Measurements from ENCODE around the gene PRKCH.

The PRKCH gene

DNA sequence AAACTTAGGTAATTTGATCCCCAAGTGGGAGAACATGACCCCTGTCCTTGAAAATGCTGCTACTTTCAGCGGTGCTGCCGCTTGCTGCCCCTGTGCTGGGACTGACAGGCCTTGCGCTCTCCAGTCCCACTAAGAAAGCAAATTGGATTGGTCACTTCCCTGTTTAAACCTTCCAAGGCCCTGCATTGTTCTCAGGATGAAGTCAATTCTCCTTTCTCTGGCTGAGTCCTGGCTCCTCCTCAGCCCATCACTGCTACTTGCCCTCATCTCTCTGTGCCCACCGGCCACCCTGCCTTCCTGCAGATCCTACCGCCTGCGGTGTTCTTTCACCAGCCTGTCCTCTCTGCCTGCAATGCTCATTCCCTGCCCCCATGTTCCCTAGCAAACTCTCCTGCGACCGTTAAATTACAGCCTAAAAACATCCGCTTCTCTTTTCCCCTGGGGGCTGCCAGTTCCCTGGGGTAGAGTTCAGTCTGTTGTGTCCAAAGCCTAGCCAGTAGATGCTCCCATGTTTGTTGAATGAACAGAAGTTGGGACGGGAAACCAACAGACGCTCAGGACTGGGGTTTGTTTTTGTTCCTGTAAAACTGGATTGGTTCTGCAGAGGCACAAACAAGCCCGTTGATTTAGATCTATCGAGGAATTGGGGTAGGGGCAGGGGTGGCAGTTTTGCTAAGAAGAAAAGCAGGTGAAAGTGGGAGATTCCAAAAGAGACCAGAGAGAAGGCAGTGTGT lies 246.6 kb downstream of the PRKCH start:
- DNase-seq (ENCODE audit: low read depth in 2 of 2): no peak

DNA sequence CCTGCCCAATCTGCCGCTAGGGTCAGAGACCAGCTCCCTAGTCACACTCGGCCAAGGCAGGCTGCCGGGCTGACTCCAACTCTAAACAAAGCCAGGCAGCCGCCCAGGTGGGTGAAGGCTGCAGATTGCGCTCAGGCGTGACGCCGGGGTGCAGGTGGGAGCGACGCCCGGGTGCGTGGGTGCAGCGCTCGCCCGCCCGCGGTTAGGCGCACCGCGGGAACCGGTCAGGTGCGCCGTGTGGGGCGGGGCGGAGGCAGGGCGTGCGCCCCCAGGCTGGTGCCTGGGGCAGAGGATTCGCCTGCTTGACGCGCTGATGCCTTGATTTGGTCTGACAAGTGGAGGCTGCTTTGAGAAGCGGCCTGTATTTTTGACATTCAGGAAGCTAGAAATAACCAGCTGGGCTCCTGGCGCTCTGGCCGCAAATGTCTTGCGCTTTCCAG lies 247.2 kb downstream of the PRKCH start:
- DNase-seq (ENCODE audit: low read depth in 2 of 2): peak in 1 of 2 experiments; percentile 36

DNA sequence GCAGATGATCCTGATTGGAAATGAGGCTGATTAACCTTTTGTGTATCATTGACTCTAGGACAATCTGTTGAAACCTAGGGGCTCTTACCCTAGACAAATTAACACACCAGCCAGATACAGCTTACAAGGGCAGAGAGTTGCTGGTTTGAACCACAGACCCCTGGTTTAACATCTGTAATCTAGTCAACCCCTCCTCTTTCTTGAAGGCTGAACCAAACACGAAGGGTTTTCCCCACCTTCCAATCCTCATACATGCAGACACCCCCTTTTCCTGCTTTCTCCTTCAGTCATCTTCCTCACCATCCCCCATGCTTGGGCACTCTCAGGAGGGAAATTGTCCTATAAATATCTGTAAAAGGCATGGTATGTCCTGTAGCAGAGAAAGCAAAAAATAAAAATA lies 247.9 kb downstream of the PRKCH start:
- DNase-seq (ENCODE audit: low read depth in 2 of 2): no peak

DNA sequence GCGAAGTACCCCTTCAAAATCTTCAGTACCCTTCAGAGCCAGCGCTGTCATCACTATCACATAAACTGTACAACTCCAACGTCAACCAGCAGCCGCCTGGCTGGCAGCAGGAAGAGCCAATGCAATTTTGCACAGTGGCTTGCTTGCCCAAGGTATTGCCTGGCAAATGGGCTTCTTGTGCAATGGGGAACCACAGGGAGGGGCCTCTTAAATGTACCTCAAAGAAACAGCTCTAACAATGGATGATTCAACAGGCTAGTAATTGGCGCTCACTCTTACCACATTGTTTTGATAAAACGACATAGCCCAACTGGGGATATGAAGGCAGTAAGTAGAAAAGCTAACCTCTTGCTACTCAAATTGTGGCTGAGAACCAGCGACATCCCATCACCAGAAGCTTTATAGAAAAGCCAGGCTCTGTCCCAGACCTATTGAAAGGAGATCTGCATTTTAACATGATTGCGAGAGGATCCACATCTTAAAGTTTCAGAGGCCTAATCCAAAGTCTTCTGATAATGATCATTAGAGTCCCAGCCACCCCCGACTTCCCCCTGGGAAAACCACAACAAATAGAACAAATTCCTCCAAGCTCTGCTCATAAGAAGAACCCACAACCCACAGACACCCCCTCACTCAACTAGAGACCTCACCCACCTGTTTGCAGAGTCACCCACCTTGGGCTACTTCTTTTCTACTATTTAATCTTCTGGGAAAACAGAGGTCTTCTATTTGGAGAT lies 248.6 kb downstream of the PRKCH start:
- peak in 1 of 2 experiments; percentile 22 for DNase-seq (ENCODE audit: low read depth in 2 of 2)

DNA sequence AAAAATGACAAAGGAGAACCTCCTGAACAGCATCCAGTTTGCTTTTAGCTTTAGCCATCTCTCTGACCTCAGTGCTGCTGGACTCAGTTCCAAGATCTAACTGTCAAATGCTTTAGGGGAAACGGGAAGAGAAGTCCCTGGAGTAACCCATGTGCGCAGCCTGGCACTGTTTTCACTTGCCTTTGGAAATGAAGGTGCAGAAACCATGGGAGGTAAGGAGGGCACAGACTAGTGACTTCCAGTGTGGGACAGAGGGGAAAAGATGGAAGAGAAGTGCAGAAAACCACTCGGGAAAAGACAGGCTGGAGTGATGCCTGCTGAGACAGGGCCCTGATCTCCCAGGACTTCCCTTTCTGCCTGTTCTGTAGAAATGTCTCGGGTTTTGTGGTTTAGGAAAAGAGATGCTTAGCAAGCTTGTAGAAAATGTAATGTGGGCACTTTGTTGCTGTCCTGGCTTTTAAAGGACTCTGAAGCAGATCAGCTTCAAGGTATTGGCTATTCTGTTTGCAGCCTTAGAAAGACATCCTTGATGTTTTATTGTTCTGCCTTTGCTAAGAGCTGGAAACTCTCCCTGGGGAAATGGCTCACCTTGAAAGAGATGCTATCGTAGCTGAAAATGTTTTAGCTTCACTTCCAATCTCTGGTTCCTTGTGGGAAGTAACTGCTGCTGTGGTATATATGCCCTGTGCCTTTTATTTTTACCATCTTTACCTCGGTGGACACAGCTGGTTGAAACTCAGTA lies 249.3 kb downstream of the PRKCH start:
- no peak for DNase-seq (ENCODE audit: low read depth in 2 of 2)

DNA sequence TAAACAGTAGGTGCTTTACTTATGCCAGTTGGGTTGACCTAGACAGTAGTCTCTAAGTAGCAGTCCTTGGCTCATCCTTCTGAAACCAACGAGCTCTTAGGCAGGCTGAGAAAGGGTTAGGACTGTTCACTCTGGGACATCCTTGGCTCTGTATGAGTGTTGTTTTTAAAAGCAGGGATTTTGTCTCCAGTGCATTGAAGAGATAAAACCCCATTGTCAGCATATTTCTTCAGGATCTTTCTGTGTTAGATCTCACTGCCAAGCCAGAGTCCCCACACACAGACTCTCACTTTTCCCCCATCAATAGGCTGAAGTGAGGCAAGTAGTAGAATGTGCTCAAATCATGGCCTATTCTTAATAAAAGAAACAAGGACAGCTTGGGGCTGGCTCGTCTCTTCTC lies 250.5 kb downstream of the PRKCH start:
- no peak for DNase-seq (ENCODE audit: low read depth in 2 of 2)

DNA sequence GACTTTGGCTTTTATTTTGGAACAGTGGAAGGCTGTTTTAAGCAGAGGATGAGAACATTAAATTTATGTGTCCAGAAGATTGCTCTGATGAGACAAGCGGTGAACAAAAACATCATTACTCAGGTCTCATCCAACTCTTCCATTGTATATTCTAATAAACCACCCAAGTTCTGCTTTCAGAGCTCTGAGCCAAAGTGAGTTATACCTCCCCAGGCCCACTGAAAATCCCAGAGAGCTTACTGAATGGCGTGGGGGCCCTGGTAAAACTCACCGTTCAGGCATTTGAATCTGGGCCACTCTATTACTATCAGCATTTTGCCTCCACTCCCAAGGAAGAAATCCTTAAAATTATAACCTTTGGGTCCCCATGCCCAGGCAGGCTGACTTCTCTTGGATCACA lies 251.9 kb downstream of the PRKCH start:
- no peak for DNase-seq (ENCODE audit: low read depth in 2 of 2)

DNA sequence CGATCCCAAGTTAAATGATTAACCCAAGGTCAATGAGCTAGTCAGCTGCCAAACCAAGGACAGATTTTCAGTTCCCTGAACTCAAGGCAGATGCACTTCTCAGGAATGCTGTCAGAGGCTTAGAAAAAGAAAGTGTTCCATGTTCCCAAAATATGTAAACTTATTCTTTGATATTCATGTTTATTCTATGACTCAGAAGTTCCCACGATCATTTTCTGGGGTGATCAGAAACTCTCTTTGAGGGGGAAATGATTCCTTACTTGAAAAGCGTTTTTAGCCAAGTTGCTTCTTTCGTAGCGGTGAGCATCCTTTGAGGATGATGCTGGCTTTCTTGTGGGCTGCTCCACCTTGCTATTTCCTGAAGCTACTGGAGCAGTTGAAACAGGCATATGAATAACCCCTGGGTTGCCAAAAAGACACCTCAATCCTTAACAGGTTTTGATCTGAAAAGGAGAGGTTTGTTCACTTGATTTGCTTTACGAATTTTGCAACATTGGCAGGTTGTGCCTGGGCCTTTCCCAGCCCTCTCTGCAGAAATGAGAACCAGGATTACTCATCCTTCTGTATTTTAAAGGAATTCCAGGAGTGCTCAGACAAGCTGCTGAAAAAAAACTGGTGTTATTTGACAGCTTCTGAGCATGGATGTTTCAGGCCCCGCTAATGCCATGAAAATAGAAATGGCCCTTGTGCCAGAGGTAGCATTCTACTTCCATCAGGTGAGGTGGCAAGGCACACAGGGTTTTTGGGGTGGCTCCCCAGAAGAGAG lies 252.6 kb downstream of the PRKCH start:
- DNase-seq (ENCODE audit: low read depth in 2 of 2): no peak

DNA sequence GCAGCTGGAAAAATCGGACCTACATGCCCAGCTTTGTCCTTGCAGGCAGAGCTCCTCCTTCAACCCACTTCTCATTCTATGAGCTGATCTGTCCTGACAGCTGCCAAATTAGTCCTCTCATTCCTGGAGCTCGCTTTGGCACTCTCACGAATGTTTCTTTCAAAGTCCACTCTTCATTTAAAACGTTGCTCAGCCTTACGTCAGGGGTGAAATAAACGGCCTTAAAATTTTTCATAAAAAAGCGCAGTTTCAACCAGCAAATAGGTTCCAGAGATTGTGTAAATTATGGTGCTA lies 253.1 kb downstream of the PRKCH start:
- no peak for DNase-seq (ENCODE audit: low read depth in 2 of 2)

DNA sequence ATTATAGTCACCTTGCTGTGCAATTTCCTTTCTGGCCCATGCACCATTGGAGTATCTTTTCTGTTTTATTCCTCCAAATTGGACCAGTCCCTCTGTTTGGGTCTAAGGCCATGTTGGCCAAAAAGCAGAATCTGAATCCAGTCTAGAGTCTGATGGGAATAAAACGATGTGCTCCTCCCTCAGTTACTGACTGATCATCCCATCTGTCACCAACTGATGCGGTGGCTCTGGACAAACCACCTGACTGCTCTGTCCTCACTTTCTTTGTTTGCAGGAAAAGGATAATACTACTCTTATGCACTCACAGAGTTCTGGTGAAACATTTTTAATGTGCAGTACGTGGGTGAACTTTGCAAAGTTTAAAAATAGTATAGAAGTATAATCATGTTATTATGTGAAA lies 253.7 kb downstream of the PRKCH start:
- no peak for DNase-seq (ENCODE audit: low read depth in 2 of 2)

DNA sequence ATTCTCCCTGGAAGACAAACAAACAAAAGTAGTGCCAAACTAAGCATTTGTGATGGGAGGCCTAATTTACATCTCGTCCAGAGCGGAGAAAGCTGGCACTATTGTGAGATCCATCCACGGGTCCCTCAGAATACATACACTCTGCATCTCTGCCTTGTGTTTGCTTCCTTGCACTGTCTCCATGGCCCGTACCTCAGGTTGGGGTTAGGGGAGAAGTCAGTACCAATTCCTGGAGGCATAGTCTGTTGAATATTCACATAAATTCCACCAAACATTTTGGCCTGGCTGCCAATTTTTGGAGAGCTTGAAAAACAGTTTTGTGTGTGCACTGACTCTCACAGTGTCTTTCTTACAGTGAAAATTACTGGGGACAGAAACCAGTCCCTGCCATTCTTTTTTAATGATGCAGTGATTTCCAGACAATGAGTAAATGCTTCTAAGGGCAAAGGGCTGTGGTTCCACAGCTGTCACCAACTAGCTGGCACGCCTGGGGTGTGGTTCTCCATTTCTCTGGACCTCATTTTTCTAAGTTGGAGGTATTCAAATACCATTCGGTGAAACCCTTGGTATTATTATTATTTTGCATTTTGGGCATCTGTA lies 254.3 kb downstream of the PRKCH start:
- no peak for DNase-seq (ENCODE audit: low read depth in 2 of 2)

DNA sequence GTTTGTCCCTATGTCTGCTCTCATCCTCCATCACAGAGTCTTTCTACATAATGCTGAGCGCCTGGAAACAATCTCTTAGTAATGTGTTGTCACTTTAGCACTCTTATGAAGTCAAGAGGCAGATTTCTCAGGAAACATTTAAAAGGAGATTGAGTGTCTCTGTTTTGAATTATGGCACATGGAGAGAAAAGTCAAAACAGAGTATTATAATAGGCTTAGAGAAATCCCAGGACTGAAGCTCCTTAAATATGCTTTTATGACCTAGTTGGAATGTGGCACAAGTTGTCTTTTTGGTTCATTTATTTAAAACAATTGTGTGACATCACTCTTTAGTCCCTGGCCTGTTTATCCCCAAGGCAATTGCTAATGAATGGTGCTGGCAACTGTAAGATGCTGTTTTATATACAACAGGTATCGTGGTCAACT lies 256.1 kb downstream of the PRKCH start:
- DNase-seq (ENCODE audit: low read depth in 2 of 2): no peak

DNA sequence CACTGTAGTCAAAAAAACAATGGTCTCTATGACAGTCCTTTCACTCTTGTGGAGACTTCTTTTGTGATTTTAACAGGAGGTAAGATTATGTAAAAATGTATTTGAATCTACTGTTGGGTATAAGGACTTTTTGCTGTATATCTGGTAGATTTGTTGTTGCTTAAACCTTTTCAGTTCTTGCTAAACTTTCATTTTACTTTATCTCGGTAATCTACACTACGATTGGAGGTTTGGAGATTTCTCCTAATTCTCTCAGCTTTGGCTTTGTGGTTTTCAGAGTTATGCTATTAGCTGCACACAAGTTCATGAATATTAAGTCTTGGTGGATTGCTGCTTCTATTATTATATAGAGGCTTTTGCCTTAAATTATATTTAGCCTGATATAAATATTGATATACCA lies 257.4 kb downstream of the PRKCH start:
- no peak for DNase-seq (ENCODE audit: low read depth in 2 of 2)

DNA sequence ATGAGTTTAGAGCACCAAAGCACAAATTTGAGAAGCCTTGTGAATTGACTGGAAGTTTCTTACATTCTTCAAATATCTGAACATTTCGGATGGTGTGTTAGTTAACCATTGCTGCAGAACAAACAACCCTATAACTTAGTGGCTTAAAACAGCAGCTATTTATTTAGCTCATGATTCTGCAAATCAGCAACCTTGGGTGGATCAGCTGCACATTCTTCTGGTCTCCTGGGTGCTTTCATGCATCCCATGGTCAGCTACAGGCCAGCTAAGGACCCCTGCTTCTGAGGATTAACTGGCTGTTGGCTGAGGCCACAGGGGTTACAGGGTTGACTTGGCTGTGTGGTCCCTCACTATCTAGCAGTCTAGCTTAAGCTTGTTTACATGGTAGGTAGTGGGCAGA lies 260.0 kb downstream of the PRKCH start:
- no peak for DNase-seq (ENCODE audit: low read depth in 2 of 2)

DNA sequence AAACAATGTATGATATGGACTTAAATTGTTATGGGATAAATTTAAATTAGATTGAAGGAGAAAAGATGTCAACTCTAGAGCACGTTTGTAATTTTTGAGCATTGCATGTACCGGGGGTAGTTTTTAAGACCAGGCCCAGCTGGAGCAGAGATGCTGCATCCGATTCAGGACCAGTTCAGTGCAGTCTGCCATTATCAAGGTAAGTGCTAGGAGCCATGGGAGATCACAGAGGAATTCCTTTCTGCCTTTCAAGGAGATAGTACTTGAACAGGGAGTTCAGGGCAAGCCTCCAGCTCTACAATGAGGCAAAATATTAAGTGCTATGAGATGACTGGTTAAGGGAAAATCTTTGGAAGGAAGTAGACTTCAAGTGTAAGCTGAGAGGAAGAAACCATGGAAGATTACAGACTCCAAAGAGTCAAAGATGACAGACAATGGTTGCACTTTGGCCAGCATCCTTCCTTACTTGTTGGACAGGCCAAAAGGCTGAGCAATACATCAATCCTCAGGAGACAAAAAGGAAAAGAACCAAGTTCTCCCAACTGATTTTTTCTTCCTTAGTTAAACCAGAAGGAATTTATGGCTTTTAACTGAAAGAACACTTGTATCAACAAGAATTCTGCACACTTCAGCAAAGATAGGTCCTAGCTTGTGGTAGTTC lies 260.7 kb downstream of the PRKCH start:
- no peak for DNase-seq (ENCODE audit: low read depth in 2 of 2)

DNA sequence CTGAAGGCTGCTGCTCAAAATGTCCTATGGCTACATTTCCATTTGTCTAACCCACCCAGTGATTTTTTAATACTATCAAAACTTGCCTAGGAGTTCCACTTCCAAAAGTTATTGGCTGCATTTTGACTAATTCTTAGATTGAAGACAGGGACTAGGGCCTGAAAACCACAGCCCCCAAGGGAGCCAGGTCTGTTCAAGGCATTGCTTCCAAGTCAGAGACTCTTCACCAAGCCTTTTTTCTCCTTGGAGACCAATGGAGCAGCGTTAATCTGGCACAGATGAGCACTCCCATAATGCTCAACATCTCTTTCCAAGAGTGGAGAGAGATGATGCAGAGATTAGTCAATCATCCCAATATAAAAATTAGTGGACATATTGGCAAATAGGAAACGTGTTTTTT lies 261.4 kb downstream of the PRKCH start:
- no peak for DNase-seq (ENCODE audit: low read depth in 2 of 2)

DNA sequence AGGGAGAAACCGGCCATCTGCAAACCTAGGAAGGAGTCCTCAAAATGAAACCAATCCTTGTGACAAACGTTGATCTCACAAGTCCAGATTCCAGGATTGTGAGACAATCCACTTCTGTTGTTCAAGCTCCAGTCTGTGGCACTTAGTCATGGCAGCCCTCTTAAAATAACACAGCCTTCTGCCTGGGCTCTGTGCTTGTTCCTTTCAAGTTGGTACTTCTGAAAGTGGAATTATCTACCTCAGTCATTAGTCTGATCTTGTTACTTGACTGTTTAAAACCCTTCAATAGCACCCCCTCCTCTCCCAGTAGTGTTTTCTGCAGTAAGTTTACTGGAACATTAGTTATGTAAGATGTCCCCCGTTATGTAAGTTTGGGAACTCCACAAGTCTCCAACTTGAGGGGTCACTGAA lies 263.0 kb downstream of the PRKCH start:
- no peak for DNase-seq (ENCODE audit: low read depth in 2 of 2)

DNA sequence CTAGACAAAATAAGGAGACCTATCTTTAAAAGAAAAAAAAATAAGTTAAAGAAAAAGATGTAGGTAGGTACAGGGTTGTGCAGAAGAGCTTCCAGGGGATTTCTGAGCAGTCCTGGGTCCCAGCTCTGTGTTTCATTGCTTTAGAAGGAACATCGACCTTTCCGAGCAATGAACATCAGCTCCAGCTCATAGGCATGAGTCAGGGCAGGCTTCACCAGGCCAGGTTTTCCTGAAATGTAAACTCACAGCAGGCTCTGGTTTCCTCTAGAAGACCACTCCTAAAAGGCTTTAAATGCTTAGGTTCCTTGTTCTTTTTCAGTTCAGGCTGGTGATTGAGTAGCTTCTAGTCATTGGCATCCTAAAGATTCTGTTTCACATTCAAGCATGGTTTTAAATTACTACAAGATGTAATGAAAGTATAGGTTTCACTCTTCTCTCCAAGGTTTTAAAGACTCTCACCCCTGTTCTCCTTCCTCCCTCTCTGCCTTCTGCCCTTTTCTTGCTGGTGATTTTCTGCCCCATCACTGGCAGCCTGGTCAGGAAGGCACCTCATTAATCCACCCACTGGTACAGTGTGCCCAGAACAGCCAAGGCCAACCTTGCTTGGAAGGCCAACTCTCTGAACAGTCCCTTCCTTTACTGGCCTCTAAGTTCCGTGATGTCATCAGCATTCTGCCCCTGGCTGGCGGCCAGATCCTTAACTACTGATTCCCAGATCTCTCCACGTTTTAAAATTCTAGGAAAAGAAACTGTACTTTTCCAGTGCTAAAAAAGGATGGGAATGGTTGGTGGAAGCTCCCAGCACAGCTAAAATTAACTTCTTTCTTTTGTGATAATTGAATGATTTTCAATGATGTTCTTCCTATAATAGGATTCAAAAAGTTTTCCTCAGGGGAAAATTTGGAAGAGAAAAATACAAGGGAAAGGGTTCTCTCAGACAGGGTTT lies 264.5 kb downstream of the PRKCH start:
- DNase-seq (ENCODE audit: low read depth in 2 of 2): no peak

DNA sequence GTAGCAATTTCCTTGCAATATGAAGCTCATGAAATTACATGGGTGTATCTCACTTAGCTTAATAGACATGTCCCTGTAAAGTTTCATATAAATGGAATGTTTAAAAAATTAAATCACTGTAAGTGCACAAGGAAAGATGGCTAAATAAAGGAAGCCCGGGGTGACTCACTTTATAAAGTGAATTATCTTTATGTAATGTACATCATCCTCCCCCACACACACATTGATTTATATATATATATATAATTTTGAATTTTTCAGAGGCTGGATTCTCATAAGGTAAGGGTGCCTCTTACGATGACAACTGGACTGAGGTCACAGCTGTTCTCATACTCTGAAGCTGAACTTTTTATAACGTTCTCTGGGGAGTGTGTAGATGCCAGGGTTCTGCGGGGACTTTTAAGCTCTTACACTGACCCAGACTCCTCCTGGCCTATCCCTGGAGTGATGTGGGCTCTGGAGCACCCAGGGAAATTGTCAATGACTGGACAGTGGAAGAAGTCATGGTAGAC lies 265.2 kb downstream of the PRKCH start:
- no peak for DNase-seq (ENCODE audit: low read depth in 2 of 2)
